ENCODE results near the gene PROB1. TPM values are rescaled to one million over a fixed set of nuclear protein-coding genes. Genes with fewer than 3 reads are reported as not detected.
"Not testable (repeated sequence)": the region's sequence is repeated elsewhere in the genome, so short reads cannot be mapped to it uniquely, and the experiment has no call there.

Gene PROB1, protein sequence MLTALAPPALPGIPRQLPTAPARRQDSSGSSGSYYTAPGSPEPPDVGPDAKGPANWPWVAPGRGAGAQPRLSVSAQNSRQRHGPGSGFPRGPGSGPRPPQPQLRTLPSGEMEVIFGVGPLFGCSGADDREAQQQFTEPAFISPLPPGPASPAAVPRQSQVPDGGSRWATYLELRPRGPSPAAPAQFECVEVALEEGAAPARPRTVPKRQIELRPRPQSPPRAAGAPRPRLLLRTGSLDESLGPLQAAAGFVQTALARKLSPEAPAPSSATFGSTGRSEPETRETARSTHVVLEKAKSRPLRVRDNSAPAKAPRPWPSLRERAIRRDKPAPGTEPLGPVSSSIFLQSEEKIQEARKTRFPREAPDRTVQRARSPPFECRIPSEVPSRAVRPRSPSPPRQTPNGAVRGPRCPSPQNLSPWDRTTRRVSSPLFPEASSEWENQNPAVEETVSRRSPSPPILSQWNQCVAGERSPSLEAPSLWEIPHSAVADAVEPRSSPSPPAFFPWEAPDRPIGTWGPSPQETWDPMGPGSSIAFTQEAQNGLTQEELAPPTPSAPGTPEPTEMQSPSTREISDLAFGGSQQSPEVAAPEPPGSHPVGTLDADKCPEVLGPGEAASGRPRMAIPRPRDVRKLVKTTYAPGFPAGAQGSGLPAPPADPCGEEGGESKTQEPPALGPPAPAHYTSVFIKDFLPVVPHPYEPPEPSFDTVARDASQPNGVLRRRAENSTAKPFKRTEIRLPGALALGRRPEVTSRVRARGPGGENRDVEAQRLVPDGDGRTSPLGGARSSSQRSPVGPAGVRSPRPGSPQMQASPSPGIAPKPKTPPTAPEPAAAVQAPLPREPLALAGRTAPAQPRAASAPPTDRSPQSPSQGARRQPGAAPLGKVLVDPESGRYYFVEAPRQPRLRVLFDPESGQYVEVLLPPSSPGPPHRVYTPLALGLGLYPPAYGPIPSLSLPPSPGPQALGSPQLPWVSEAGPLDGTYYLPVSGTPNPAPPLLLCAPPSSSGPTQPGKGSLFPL
- 10 to 100 TPM; 42.3 to 86.7 (median 67.9) TPM for total RNA-seq
- polyA plus RNA-seq = 10 to 100 TPM; 15.2 to 31.3 (median 30.1) TPM
- long read RNA-seq, donor 1, full-length matches to known transcripts = 57 of 58 reads
- long read RNA-seq, donor 1, partial matches to known transcripts = 0 of 58 reads
- long read RNA-seq, donor 1, other reads (novel, unspliced or antisense) = 1 of 58 reads
- long read RNA-seq, donor 2, full-length matches to known transcripts = 145 of 145 reads
- long read RNA-seq, donor 2, partial matches to known transcripts = 0 of 145 reads
- long read RNA-seq, donor 2, other reads (novel, unspliced or antisense) = 0 of 145 reads

DNA sequence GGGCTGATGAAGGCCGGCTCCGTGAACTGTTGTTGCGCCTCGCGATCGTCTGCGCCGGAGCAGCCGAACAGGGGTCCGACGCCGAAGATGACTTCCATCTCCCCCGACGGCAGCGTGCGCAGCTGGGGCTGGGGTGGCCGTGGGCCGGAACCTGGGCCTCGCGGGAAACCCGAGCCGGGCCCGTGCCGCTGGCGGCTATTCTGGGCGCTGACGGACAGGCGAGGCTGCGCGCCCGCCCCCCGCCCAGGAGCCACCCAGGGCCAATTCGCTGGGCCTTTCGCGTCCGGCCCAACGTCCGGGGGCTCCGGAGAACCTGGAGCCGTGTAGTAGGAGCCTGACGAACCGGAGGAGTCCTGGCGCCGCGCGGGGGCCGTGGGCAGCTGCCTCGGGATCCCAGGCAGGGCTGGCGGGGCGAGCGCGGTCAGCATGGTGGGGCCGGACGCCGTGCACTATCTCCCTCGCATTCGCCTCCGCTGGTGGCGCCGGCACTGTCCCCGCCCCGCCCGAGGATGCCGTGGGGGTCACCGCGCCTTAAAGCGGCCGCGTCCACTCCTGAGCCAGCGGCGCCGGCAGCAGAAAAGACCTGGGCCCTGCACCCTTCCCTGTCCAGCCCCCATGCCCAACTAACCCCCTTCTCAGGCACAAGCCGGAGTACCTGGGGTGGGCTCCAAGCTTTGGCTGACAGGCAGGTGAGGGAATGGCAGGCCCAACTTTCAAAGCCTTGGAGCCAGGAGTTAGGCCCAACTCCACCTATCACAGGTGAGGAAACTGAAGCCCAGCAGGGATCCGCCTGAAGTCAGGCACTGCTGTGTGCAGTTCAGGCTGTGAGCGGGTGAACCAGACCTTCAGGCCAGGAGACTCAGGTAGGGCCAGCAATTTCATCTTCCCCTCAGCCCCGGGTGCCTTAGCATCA is at the start of gene PROB1:
PROB1 (minus strand) TSS at position 451 of the 913 bp plus-strand sequence; CDS start at position 428, 23 bp downstream.
- 3 to 9% (median 5%) methylated on average over 61 to 76 of the region's 76 CpGs for WGBS, 3 donors
- peak within 1 kb of the TSS; percentile 93 for H3K4me3 ChIP-seq
- peak within 1 kb of the TSS; percentile 100 for H3K27ac ChIP-seq
- DNase-seq = peak; percentile 81 to 90
- peaks cover 42% of the 10 kb centered on the region for H3K4me1 ChIP-seq
- intact Hi-C loops (cut with DNase I) = loop anchor here in 1 of 2 donors (5.0 kb wide), 1 partner anchor 53 kb away; the partner anchor contains the start of gene PAIP2
- peak; percentile 76 to 81 (median 78) for ATAC-seq
- H3K9me3 ChIP-seq = no peaks in the 10 kb centered on the region
- TF ChIP-seq, protein P1, sequence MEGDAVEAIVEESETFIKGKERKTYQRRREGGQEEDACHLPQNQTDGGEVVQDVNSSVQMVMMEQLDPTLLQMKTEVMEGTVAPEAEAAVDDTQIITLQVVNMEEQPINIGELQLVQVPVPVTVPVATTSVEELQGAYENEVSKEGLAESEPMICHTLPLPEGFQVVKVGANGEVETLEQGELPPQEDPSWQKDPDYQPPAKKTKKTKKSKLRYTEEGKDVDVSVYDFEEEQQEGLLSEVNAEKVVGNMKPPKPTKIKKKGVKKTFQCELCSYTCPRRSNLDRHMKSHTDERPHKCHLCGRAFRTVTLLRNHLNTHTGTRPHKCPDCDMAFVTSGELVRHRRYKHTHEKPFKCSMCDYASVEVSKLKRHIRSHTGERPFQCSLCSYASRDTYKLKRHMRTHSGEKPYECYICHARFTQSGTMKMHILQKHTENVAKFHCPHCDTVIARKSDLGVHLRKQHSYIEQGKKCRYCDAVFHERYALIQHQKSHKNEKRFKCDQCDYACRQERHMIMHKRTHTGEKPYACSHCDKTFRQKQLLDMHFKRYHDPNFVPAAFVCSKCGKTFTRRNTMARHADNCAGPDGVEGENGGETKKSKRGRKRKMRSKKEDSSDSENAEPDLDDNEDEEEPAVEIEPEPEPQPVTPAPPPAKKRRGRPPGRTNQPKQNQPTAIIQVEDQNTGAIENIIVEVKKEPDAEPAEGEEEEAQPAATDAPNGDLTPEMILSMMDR (IDR thresholded peaks at IDR 0.05) = no peak
- no peaks in the 10 kb centered on the region for H3K27me3 ChIP-seq (ENCODE audit: insufficient read depth in 3 of 3, low read length in 2 of 3)
- peaks cover 0 to 12% of the 10 kb centered on the region in 2 donors for H3K36me3 ChIP-seq (ENCODE audit: insufficient read depth in 1 of 2, low read depth in 1 of 2)

DNA sequence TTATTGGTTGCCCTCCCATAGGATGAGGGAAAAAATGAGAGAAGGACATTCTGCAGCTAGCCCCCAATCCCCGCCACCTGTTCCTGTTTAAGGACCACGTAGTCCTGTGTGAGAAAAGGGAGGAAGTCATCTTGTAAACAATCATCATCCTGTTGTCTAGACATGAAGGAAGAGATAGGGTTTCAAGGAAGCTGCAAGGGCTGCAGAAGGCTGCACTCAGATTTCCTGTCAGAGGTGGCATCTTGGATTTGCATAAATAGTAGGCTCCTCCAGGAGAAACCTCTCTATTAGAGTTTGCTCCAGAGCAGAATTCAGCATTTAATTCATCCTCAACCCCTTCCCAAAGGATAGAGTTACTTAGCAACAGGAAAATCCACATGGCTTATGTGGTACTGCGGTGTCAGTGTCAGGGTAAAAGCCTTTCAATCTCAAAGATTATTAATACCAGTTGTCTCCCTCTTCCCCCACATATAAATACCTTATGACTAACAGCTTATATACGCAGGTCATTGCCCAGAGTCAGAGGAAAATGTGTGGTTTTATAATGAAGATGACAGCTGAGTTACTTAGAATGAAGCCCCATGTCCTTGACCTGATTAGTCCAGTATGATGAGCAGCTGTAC is 49.0 kb upstream of the PROB1 start:
- 56 to 58% (median 58%) methylated on average over 4 of the region's 4 CpGs for WGBS, 3 donors
- no peak overlapping the region for H3K4me3 ChIP-seq
- intact Hi-C loops (cut with DNase I) = no loop called here
- no peak overlapping the region for H3K27ac ChIP-seq
- no peaks in the 10 kb centered on the region for H3K27me3 ChIP-seq (ENCODE audit: insufficient read depth in 3 of 3, low read length in 2 of 3)
- H3K36me3 ChIP-seq (ENCODE audit: insufficient read depth in 1 of 2, low read depth in 1 of 2) = no peaks in the 10 kb centered on the region
- H3K4me1 ChIP-seq = peaks cover 7% of the 10 kb centered on the region
- no peaks in the 10 kb centered on the region for H3K9me3 ChIP-seq
- TF ChIP-seq, protein P1 (IDR thresholded peaks at IDR 0.05) = no peak
- ATAC-seq (no peak), DNase-seq (no peak)

DNA sequence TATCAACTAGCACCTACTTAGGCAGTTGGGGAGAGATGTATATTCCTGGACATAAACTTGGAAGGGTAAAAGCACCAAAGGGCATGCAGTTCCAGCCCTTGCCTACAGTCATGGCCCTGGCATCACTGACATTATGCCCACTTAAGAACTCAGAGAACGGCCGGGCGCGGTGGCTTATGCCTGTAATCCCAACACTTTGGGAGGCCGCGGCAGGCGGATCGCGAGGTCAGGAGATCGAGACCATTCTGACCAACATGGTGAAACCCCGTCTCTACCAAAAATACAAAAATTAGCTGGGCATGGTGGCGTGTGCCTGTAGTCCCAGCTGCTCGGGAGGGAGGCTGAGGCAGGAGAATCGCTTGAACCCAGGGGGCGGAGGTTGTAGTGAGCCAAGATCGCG is 45.5 kb upstream of the PROB1 start:
- Histone ChIP-seq H3K36me3 (ENCODE audit: insufficient read depth in 1 of 2, low read depth in 1 of 2) (peaks cover 0 to 16% of the 10 kb centered on the region in 2 donors), H3K4me1 (peaks cover 12% of the 10 kb centered on the region)
- H3K27ac ChIP-seq; H3K9me3 ChIP-seq; H3K27me3 ChIP-seq (ENCODE audit: insufficient read depth in 3 of 3, low read length in 2 of 3); intact Hi-C loops (cut with DNase I); ATAC-seq; DNase-seq; H3K4me3 ChIP-seq: not testable (repeated sequence)
- WGBS, 3 donors = 96 to 97% (median 96%) methylated on average over 17 of the region's 17 CpGs

All from psoas muscle (tissue), 8 donors.